ENCODE data around the gene DCP2.

The DCP2 gene

DNA sequence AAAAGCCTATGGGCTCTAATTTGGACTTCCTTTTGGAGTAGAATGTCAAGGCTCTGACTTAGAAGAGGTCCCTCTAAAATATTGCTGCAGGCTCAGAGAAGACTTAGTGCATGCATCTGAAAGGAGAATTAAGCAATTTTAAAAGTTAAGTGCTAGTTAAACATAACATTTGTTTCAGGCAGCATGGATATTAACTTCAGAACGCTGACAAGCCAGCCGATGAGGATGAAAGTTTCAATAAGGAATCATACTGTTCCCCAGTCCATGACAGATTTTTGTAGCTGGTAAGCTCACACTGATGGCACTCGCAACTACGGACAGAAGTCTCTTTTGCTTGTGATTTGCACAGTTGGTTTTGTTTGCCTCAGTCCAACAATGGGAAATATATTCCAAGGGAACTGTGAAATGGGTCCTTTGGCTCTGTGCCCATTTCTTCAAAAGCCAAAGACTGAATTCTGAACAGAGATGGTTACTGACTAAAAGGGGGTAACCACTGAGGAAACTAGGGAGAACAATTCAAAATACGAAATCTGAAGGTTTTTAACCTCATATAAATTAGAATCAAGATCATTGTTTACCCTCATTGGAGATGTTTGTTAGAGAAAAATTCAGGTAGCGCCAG is 47.6 kb downstream of the DCP2 start:
- no peak for DNase-seq

GRCh38 chr5:113025596-113025995 is 49.0 kb downstream of the DCP2 start:
- no peak for DNase-seq

DNA sequence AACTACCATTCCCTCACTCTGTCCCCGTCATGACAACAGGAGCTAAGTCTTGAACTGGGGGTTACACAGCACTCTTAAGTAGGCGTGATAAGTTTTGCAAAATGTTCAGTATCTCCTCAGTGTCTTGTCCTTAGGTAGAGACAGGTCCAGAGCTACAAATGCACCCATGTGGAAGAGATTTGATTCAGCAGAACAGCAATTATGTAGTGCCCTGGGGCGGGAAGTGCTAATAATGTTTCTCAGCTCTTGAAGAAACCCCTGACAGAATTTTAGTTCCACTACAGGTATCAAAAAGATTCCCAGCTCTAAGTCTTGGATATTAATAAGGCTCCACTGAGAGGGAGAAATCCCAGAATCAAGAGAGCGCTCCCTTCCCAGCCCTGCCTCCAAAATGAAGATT is 49.6 kb downstream of the DCP2 start:
- DNase-seq: no peak

GRCh38 chr5:113027015-113027414 is 50.4 kb downstream of the DCP2 start:
- DNase-seq: no peak

GRCh38 chr5:113027431-113027830 is 50.8 kb downstream of the DCP2 start:
- DNase-seq: no peak

DNA sequence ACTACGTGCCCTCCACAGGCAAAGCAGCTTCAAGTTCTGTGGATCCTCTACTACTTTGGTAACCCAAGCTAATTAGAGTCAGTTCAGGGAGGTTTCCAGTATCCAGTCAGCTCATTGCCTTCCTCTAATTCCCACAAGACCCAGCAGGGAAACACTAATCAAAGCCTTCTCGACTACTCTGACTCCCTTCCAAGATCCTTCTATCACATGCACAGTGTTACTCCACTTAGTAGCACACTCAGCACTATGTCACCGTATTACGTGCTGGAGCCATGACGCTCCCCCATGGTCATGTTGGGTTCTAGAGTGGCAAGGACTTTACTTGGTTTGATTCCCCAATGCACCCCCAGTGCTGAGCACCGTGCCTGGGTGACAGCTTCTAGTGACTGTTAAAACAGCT is 53.0 kb downstream of the DCP2 start:
- no peak for DNase-seq

GRCh38 chr5:113031104-113031503 is 54.5 kb downstream of the DCP2 start:
- DNase-seq: no peak

- no peak for DNase-seq
Observed at GRCh38 chr5:113031557-113031956, 55.0 kb downstream of the DCP2 start.

GRCh38 chr5:113034182-113034773 is 57.7 kb downstream of the DCP2 start:
- no peak for DNase-seq

DNA sequence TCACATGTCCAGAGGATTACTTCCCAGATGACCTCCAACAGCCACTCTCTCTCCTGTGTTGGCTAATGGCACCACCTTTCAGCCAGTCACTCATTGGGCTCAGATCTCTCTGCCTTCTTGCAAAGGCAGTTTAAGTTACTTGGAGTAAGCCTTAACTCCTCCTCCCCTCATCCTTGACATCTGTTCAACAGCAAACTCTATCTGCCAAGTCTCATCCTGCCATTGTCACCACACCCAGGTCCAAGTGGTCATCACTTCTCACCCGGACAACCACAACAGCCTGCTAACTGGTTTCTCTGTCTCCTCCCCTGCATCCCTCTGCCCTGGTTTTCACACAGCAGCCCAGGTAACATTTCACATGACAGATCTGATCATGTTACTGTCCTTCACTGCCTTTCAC is 58.5 kb downstream of the DCP2 start:
- no peak for DNase-seq

- no peak for DNase-seq
Observed at GRCh38 chr5:113036321-113036720, 59.7 kb downstream of the DCP2 start.

DNA sequence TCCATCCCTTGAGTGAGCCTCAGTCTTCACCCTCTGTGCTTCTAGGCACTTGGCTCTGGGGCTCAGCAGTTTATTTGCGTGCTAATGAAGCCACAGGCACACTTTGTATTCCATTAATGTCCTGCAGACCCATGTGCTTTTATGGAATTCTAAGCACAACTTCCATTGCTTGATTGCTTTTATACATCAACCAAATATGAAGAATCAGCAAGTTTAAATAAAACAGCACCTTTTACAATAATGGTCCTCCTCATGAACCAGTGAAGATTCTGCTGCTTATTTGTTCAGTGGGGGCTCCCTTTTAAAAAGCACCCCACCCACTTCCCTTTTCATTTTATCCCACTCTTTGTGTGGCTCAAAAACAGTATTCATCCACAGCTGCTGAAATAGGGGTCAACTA is 60.2 kb downstream of the DCP2 start:
- DNase-seq: no peak

DNA sequence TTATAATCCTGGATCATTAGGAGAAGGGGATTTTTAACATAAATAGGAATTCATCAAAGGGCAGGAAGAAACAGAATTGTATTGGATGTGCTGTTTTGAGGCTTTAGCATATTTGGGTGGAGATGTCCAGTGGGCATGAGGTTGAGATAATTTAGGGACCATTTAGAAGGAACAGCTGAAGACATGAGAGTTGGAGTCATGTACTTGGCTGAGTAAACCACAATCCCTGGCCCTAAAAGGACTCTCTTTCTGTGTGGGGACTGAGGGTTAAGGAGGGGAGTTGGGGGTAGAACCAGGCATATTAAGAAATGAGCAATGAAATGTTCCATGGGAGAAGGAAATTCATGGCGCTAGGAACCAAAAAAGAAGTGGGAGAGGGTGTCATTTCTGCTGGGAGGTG is 61.5 kb downstream of the DCP2 start:
- DNase-seq: no peak

DNA sequence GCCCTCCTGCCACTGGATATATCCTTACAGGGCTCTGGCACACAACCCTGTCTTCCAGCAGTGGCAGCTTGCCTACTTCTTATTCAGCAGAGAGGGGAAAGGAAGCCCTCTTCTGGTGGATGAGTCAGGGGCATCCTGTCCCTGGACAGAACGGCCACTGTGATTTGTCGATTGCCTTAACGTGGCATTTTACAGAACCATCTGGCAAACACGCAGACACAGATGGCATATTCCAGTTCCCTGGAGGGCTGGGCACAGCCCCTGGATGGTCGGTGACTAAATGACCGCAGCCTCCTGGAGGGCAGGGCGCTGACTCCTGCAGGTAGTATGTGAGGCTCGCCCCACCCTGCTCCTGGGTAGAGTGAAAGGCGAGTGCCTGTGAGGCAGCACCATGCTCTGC is 62.1 kb downstream of the DCP2 start:
- DNase-seq: no peak

DNA sequence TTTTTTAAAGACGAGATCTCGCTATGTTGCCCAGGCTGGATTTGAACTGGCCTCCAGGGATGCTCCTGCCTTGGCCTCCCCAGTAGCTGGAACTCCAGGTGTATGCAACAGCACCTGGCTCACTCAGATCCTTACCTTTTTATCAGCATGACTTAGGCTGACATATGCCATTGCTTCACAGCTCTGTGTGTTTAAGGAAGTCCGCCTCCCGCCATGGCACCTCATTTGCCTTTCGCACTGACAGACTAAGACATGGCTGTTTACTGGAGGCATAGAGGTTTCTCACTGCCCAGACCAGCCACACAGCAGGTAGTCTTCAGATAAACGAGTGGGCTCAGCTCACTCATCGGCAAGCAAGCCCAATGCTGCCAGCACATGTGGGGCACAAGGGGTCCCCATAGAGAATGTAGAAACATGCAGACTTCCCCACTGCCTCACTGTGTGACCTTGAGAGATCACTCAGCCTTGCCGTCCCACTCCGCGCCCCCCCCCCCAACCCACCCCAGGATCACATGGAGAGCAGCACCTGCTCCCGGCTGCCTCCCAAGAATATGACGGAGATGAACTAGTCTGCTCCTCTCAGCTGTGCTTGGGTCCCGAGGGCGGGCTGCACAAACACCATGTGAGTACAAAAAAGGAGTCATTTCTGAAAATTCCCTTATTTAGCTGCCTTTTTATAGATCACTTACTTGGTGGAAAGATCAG is 62.8 kb downstream of the DCP2 start:
- DNase-seq: no peak

DNA sequence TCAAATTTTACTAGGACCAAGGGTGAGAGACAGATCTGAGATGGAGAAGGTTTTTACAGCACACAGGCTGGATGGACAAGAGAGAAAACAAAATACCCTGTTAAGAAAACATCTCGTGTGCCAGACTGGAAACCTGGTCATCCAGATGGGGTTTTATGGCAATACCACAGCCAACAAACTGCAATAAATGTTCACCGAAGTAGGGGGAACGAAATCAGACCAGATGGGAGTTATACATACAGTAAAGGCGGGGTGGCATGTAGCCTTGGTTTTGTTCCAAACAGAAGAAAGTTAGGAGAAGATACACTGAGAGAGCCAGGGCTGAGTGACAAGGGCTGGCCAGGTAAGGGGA is 63.3 kb downstream of the DCP2 start:
- no peak for DNase-seq

DNA sequence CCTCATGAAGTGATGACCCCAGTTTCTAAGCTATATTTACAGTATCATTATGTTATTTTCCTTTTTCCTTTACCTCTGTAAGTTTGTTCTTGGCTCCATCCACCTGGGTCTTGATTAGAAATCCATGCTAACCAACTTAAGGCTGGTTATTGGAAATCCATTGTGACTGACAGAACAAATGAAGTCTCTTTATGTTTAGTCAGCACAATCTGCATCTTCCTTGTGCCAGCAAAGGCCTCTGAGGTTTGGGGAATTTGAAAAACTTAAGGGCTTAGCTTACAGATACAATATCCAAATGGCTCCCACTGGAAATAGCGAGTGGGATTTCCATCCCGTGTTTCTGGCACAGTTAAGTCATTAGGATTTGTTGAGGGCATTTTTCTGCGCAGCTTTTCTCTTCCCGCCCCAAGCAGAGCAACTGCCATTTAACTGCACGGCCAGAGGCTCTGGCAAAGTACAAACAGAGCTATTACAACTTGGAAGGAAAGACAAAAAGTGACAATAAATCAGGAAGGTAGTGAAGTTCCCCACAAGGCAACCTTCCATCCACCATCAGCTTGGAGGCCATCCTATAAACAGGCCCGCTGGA is 64.2 kb downstream of the DCP2 start:
- DNase-seq: no peak

DNA sequence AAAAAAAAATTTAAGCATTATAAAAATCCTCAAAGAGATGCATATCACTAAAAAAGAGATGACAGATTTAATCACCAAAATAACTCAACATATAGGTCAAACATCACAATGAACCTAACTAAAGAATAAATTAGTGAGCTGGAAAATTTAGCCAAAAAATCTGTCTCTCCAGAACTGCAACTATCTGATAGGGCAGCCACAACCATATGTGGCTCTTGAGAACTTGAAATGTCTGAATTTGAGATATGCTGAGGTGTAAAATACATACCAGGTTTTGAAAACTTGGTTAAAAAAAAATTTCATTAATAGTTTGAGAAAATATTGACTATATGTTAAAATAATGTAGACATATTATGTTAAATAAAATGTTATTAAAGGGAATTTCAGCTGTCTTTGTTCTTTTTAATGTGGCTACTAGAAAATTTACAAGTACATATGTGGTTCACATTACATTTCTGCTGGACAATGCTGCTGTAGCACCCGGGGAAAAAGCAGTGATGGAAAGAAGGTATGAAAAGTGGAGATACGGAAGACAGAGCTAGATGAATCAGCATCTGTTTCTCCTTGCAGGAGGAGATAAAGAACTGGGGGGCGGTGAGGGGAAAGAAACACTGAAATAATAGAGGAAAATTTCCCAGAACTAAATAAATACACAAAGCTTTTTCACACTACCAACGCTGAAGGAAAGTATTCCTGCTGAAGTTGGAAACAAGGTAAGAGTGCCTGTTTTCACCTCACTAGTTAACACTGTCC is 66.1 kb downstream of the DCP2 start:
- DNase-seq: no peak

- DNase-seq: peak; percentile 19
Observed at GRCh38 chr5:113043491-113043931, 66.9 kb downstream of the DCP2 start.

GRCh38 chr5:113044776-113045465 is 68.3 kb downstream of the DCP2 start:
- DNase-seq: no peak

- no peak for DNase-seq
Observed at GRCh38 chr5:113047234-113047633, 70.6 kb downstream of the DCP2 start.

- no peak for DNase-seq
Observed at GRCh38 chr5:113047733-113048652, 71.4 kb downstream of the DCP2 start.

Data from activated naive CD4-positive, alpha-beta T cell treated with anti-CD3 and anti-CD28 coated beads, Interleukin-2, amount 50 U/mL, for 16 hours (primary cell).